ENCODE data around the gene ZFP57. TPM values are rescaled to one million over a fixed set of nuclear protein-coding genes. Genes with fewer than 3 reads are reported as not detected.
"Not testable (repeated sequence)": the region's sequence is repeated elsewhere in the genome, so short reads cannot be mapped to it uniquely, and the experiment has no call there.

ZFP57 gene
- total RNA-seq, 4 donors from 2014 or later, result 0.66 TPM; not detected in 3

GRCh38 chr6:29665942-29666825, 14.8 kb downstream of the ZFP57 start:
- 65 to 75% methylated on average over 8 of the region's 8 CpGs for WGBS, 2 donors

GRCh38 chr6:29663300-29664042, 17.5 kb downstream of the ZFP57 start:
- TF ChIP-seq EP300 (IDR thresholded peaks at IDR 0.05), result no peak
- TF ChIP-seq POLR2A (IDR thresholded peaks at IDR 0.05), result no peak
- TF ChIP-seq CTCF (IDR thresholded peaks at IDR 0.05), result no peak
- WGBS, 2 donors, result 40 to 51% methylated on average over 5 of the region's 5 CpGs
- Histone ChIP-seq H3K27me3 (peaks cover 0 to 41% of the 10 kb centered on the region in 2 donors), H3K4me3 (no peak overlapping the region), H3K4me1 (no peaks in the 10 kb centered on the region), H3K9me3 (no peaks in the 10 kb centered on the region), H3K27ac (no peak overlapping the region), H3K36me3 (no peaks in the 10 kb centered on the region)
- DNase-seq (ENCODE audit: low spot score in 2 of 2), result no peak

More at GRCh38 chr6:29665942-29666825, 14.8 kb downstream of the ZFP57 start:
- Histone ChIP-seq H3K4me3 (no peak overlapping the region), H3K27ac (no peak overlapping the region), H3K4me1 (no peaks in the 10 kb centered on the region), H3K36me3 (no peaks in the 10 kb centered on the region), H3K27me3 (peaks cover 0 to 43% of the 10 kb centered on the region in 2 donors), H3K9me3 (no peaks in the 10 kb centered on the region)
- DNase-seq (ENCODE audit: low spot score in 2 of 2), result no peak
- TF ChIP-seq EP300 (IDR thresholded peaks at IDR 0.05) (no peak), POLR2A (IDR thresholded peaks at IDR 0.05) (no peak), CTCF (IDR thresholded peaks at IDR 0.05) (no peak)

DNA sequence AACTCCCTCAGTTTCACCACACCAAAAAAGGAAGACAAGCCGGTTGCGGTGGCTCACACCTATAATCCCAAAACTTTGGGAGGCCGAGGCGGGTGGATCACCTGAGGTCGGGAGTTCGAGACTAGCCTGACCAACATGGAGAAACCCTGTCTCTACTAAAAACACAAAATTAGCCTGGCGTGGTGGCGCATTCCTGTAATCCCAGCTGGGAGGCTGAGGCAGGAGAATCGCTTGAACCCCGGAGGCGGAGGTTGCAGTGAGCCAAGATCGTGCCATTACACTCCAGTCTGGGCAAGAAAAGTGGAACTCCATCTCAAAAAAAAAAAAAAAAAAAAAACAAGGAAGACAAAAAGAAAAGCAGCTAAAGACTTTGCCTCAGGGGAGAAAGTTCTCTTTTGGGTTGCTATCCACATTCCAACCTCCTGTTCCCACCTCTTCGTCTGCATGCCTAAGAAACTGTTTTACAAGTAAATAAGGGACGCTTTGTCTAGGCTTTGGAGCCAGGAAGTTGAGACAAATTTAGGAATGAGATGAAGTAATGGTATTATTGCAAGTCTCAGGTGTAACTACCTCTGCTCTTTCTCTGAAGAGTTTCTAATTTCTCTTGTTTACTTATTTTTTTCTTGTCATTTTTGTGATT, 19.3 kb downstream of the ZFP57 start:
- not testable (repeated sequence) for H3K36me3 ChIP-seq; H3K4me3 ChIP-seq; H3K9me3 ChIP-seq; DNase-seq (ENCODE audit: low spot score in 2 of 2); H3K4me1 ChIP-seq; H3K27ac ChIP-seq
- 30 to 35% methylated on average over 14 of the region's 14 CpGs for WGBS, 2 donors
- H3K27me3 ChIP-seq, result peaks cover 0 to 41% of the 10 kb centered on the region in 2 donors

DNA sequence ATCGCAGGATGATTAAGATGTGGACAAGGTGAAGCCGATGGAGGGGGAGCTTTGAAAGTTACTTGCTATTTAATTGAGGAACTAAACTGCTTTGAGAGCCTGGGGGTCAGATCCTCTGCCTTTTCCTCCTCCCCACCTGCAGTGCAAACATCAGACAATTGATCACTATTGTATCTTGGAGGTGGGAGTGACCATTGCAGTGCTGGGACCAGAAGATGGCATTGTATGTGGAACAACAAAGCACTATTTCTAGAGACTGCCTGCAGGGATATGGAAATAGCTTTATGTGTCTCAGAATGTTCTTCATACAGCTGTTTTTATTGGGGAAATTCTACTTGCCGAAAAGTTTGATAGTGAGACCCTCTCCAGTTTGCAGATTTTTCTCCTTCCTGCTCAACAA, 19.9 kb downstream of the ZFP57 start:
- H3K27me3 ChIP-seq, result peaks cover 0 to 40% of the 10 kb centered on the region in 2 donors
- H3K36me3 ChIP-seq, result no peaks in the 10 kb centered on the region
- 58 to 73% methylated on average over 3 of the region's 3 CpGs for WGBS, 2 donors
- no peaks in the 10 kb centered on the region for H3K4me1 ChIP-seq
- no peak overlapping the region for H3K27ac ChIP-seq
- no peak for DNase-seq (ENCODE audit: low spot score in 2 of 2)
- H3K9me3 ChIP-seq, result no peaks in the 10 kb centered on the region
- TF ChIP-seq POLR2A (IDR thresholded peaks at IDR 0.05), result no peak
- H3K4me3 ChIP-seq, result no peak overlapping the region

DNA sequence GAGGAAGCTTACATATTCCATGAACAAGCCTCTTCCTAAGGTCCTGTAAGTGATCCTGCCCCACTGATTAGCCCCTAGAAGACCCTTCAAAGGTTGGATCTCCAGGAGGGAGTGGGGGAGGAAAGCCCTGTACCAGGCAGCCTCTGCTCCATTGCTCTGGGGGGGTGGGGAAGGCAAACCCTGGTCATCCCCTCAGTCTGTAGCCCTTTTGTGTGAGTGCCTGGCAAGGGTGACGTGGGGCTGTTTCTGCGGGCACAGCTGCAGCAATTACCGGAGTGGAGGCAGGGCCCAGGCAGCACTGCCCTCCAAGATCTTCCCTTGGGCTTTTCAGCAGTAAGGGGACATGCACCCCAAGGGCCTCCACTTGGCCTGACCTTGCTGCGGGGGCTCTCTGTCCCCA, 24.2 kb downstream of the ZFP57 start, which contains the start of gene MOG:
TSS of gene MOG (plus strand) at position 295 of the 400 bp plus-strand sequence. CDS start 118 bp downstream, outside the sequence.
- no peak for DNase-seq (ENCODE audit: low spot score in 2 of 2)
- no peak for TF ChIP-seq POLR2A (IDR thresholded peaks at IDR 0.05)
- no peak for TF ChIP-seq EP300 (IDR thresholded peaks at IDR 0.05)
- TF ChIP-seq CTCF (IDR thresholded peaks at IDR 0.05), result no peak
- 53 to 57% methylated on average over 2 to 4 of the region's 4 CpGs for WGBS, 2 donors

More for the DNA sequence above, 24.2 kb downstream of the ZFP57 start, which contains the start of gene MOG:
- H3K36me3 ChIP-seq, result no peaks in the 10 kb centered on the region
- H3K27me3 ChIP-seq, result peaks cover 0 to 11% of the 10 kb centered on the region in 2 donors
- H3K4me3 ChIP-seq, result no peak within 1 kb of the TSS
- H3K27ac ChIP-seq, result no peak within 1 kb of the TSS
- H3K4me1 ChIP-seq, result no peaks in the 10 kb centered on the region
- no peaks in the 10 kb centered on the region for H3K9me3 ChIP-seq

All from tibial nerve (tissue), 4 donors.